ENCODE results near the gene CFAP92.
"Not testable (repeated sequence)": the region's sequence is repeated elsewhere in the genome, so short reads cannot be mapped to it uniquely, and the experiment has no call there.

The CFAP92 gene

GRCh38 chr3:128936341-128936740 is 57.5 kb downstream of the CFAP92 start:
- no peak for DNase-seq (ENCODE audit: low read depth in 2 of 2)

GRCh38 chr3:128935922-128936321 is 58.0 kb downstream of the CFAP92 start:
- DNase-seq (ENCODE audit: low read depth in 2 of 2) = no peak

GRCh38 chr3:128933922-128934253 is 60.0 kb downstream of the CFAP92 start:
- DNase-seq (ENCODE audit: low read depth in 2 of 2) = no peak

- DNase-seq (ENCODE audit: low read depth in 2 of 2) = no peak
These were observed 60.5 kb downstream of the CFAP92 start for GRCh38 chr3:128933213-128933921.

GRCh38 chr3:128932516-128933212 is 61.2 kb downstream of the CFAP92 start:
- no peak for DNase-seq (ENCODE audit: low read depth in 2 of 2)

- DNase-seq (ENCODE audit: low read depth in 2 of 2) = no peak
These were observed 62.8 kb downstream of the CFAP92 start for GRCh38 chr3:128931046-128931445.

- no peak for DNase-seq (ENCODE audit: low read depth in 2 of 2)
These were observed 64.5 kb downstream of the CFAP92 start for GRCh38 chr3:128929364-128929763.

GRCh38 chr3:128923986-128924385 is 69.9 kb downstream of the CFAP92 start:
- DNase-seq (ENCODE audit: low read depth in 2 of 2) = not testable (repeated sequence)

GRCh38 chr3:128923576-128923975 is 70.3 kb downstream of the CFAP92 start:
- DNase-seq (ENCODE audit: low read depth in 2 of 2) = no peak

- peak; percentile 5 to 14 for DNase-seq (ENCODE audit: low read depth in 2 of 2)
These were observed 70.9 kb downstream of the CFAP92 start for GRCh38 chr3:128922804-128923459.

GRCh38 chr3:128919988-128920387 is 73.9 kb downstream of the CFAP92 start:
- no peak for DNase-seq (ENCODE audit: low read depth in 2 of 2)

- no peak for DNase-seq (ENCODE audit: low read depth in 2 of 2)
These were observed 76.6 kb downstream of the CFAP92 start for GRCh38 chr3:128917291-128917690.

GRCh38 chr3:128914966-128915645 is 78.8 kb downstream of the CFAP92 start:
- no peak for DNase-seq (ENCODE audit: low read depth in 2 of 2)

- DNase-seq (ENCODE audit: low read depth in 2 of 2) = no peak
These were observed 82.0 kb downstream of the CFAP92 start for GRCh38 chr3:128911911-128912310.

- DNase-seq (ENCODE audit: low read depth in 2 of 2) = no peak
These were observed 83.9 kb downstream of the CFAP92 start for GRCh38 chr3:128910006-128910405.

GRCh38 chr3:128908951-128909350 is 84.9 kb downstream of the CFAP92 start:
- no peak for DNase-seq (ENCODE audit: low read depth in 2 of 2)

GRCh38 chr3:128907706-128908445 is 86.0 kb downstream of the CFAP92 start:
- DNase-seq (ENCODE audit: low read depth in 2 of 2) = no peak

GRCh38 chr3:128906804-128907525 is 86.9 kb downstream of the CFAP92 start:
- DNase-seq (ENCODE audit: low read depth in 2 of 2) = no peak

GRCh38 chr3:128906031-128906803 is 87.7 kb downstream of the CFAP92 start:
- DNase-seq (ENCODE audit: low read depth in 2 of 2) = no peak

GRCh38 chr3:128903501-128903900 is 90.4 kb downstream of the CFAP92 start:
- DNase-seq (ENCODE audit: low read depth in 2 of 2) = no peak

All from activated CD8-positive, alpha-beta memory T cell treated with anti-CD3 and anti-CD28 coated beads for 4 hours (primary cell).